IMR-90 (cell line): ENCODE measurements around the gene CROT. TPM values are rescaled to one million over a fixed set of nuclear protein-coding genes. Genes with fewer than 3 reads are reported as not detected.

Experiments used
- ATAC-seq: fragments of 200-7000 bp; cut with Tn5 transposase; 2 replicates; pipeline ENCODE4 v1.9.1; 2020; ENCODE audit warnings: low read depth, mild to moderate bottlenecking, moderate library complexity
- BruUV-seq: library from RNA; stranded (reverse); fragments of 400-500 nt; replicated peaks from 2 replicates; lab custom pipeline; 2021; lab: Mats Ljungman, UMichigan
- CTCF ChIA-PET: fragments of 300-600 bp; formaldehyde crosslinking; extraction: SDS; loops from one replicate; lab custom pipeline; 2021; ENCODE audit warnings: antibody characterized with exemption; lab: Yijun Ruan, JAX
- POLR2A ChIA-PET: fragments of 300-600 bp; sonication (Branson Sonifier 250); formaldehyde crosslinking; loops from one replicate; lab custom pipeline; 2022; ENCODE audit warnings: antibody characterized with exemption; ENCODE audit not compliant: unreplicated experiment; lab: Charles Lee
- DNase-seq: peaks from one replicate; pipeline ENCODE4 v3.0.0; 2013
- H2AFZ ChIP-seq: replicated peaks from 2 replicates; pipeline ENCODE3; 2013; ENCODE audit warnings: low read length, mild to moderate bottlenecking; ENCODE audit not compliant: poor library complexity
- H2AK5ac ChIP-seq: 2 replicates; pipeline ENCODE4 v1.6.1; 2013; ENCODE audit warnings: low read depth, low read length, inconsistent platforms
- H2AK9ac ChIP-seq: replicated peaks from 2 replicates; pipeline ENCODE3; 2013; ENCODE audit warnings: mild to moderate bottlenecking, low read depth, low read length, moderate library complexity; ENCODE audit not compliant: poor library complexity
- H2BK120ac ChIP-seq: 2 replicates; pipeline ENCODE4 v1.6.1; 2013; ENCODE audit warnings: low read depth, low read length, inconsistent platforms
- H2BK15ac ChIP-seq: 3 replicates; pipeline ENCODE4 v1.6.1; 2013; ENCODE audit warnings: low read depth, low read length, inconsistent platforms
- H2BK20ac ChIP-seq: 2 replicates; pipeline ENCODE4 v1.6.1; 2013; ENCODE audit warnings: low read depth, mild to moderate bottlenecking, inconsistent platforms, low read length, moderate library complexity
- H2BK5ac ChIP-seq: 2 replicates; pipeline ENCODE4 v1.6.1; 2013; ENCODE audit warnings: mild to moderate bottlenecking, low read depth, low read length, inconsistent platforms; ENCODE audit not compliant: poor library complexity, severe bottlenecking
- H3K14ac ChIP-seq: replicated peaks from 2 replicates; pipeline ENCODE4 v1.6.1; 2013; ENCODE audit warnings: low read depth, low read length, inconsistent platforms
- H3K18ac ChIP-seq: 2 replicates; pipeline ENCODE4 v1.6.1; 2013; ENCODE audit warnings: low read depth, low read length, control low read depth
- H3K23ac ChIP-seq: 2 replicates; pipeline ENCODE4 v1.6.1; 2013; ENCODE audit warnings: low read depth, low read length, inconsistent platforms
- H3K27ac ChIP-seq: 2 replicates; pipeline ENCODE4 v1.5.1; 2013; ENCODE audit warnings: mild to moderate bottlenecking, control low read depth, low read length; ENCODE audit not compliant: insufficient read depth
- H3K27me3 ChIP-seq: 2 replicates; pipeline ENCODE4 v1.6.1; 2013; ENCODE audit warnings: low read length; ENCODE audit not compliant: control insufficient read depth, insufficient read depth
- H3K36me3 ChIP-seq: 2 replicates; pipeline ENCODE4 v1.6.1; 2013; ENCODE audit warnings: low read length, mixed read lengths; ENCODE audit not compliant: control insufficient read depth, insufficient read depth
- H3K4ac ChIP-seq: 2 replicates; pipeline ENCODE4 v1.6.1; 2013; ENCODE audit warnings: low read depth, low read length, inconsistent platforms
- H3K4me1 ChIP-seq: 2 replicates; pipeline ENCODE4 v1.6.1; 2013; ENCODE audit warnings: low read length, mixed read lengths; ENCODE audit not compliant: control insufficient read depth, insufficient read depth
- H3K4me2 ChIP-seq: 2 replicates; pipeline ENCODE4 v1.6.1; 2013; ENCODE audit warnings: low read depth, mild to moderate bottlenecking, control low read depth, low read length, moderate library complexity
- H3K4me3 ChIP-seq: 2 replicates; pipeline ENCODE4 v1.5.1; 2013; ENCODE audit warnings: low read depth, mild to moderate bottlenecking, control low read depth, low read length, moderate library complexity; ENCODE audit not compliant: insufficient read depth
- H3K56ac ChIP-seq: 2 replicates; pipeline ENCODE4 v1.6.1; 2013; ENCODE audit warnings: low read length, inconsistent platforms; ENCODE audit not compliant: insufficient read depth; ENCODE audit errors: extremely low read depth
- H3K79me1 ChIP-seq, 2 experiments: 2 replicates each; pipeline ENCODE4 v1.6.1; 2013; ENCODE audit warnings: low read length in 2 of 2, inconsistent platforms in 1 of 2, low read depth in 1 of 2
- H3K9ac ChIP-seq: 2 replicates; pipeline ENCODE4 v1.6.1; 2013; ENCODE audit warnings: low read depth, low read length, control low read depth
- H3K9me1 ChIP-seq: 2 replicates; pipeline ENCODE4 v1.6.1; 2013; ENCODE audit warnings: low read length, inconsistent platforms; ENCODE audit not compliant: insufficient read depth
- H3K9me3 ChIP-seq: 2 replicates; pipeline ENCODE4 v1.6.1; 2013; ENCODE audit warnings: low read length; ENCODE audit not compliant: control insufficient read depth, insufficient read depth
- H4K20me1 ChIP-seq: 2 replicates; pipeline ENCODE4 v1.6.1; 2013; ENCODE audit warnings: low read length, inconsistent platforms; ENCODE audit not compliant: insufficient read depth
- H4K5ac ChIP-seq: 2 replicates; pipeline ENCODE4 v1.6.1; 2013; ENCODE audit warnings: mild to moderate bottlenecking, low read depth, low read length, control low read depth
- H4K8ac ChIP-seq, 2 experiments: 2 replicates each; pipeline ENCODE4 v1.6.1; 2013; ENCODE audit warnings: low read depth in 2 of 2, low read length in 2 of 2, control low read depth in 1 of 2, inconsistent platforms in 1 of 2
- H4K91ac ChIP-seq: 2 replicates; pipeline ENCODE4 v1.6.1; 2013; ENCODE audit warnings: low read depth, low read length, inconsistent platforms; ENCODE audit not compliant: insufficient read depth
- CEBPB ChIP-seq: IDR thresholded peaks from 2 replicates; pipeline ENCODE4 v1.6.1; 2012; ENCODE audit warnings: low read depth, low read length, improper control_type of control experiment
- CHD1 ChIP-seq: IDR thresholded peaks from 2 replicates; pipeline ENCODE4 v1.6.1; 2012; ENCODE audit warnings: low read depth, low read length, improper control_type of control experiment
- FOS ChIP-seq: fragments of 150-350 bp; IDR thresholded peaks from 2 replicates; pipeline ENCODE4 v1.6.1; 2016; ENCODE audit warnings: low read depth, low read length
- MAFK ChIP-seq: IDR thresholded peaks from 2 replicates; pipeline ENCODE4 v1.6.1; 2012; ENCODE audit warnings: low read depth, low read length, improper control_type of control experiment
- MAZ ChIP-seq: IDR thresholded peaks from 2 replicates; pipeline ENCODE4 v1.6.1; 2012; ENCODE audit warnings: low read depth, mild to moderate bottlenecking, low read length, improper control_type of control experiment, moderate library complexity, borderline replicate concordance
- MXI1 ChIP-seq: IDR thresholded peaks from 2 replicates; pipeline ENCODE4 v1.6.1; 2012; ENCODE audit warnings: low read depth, mild to moderate bottlenecking, low read length, moderate library complexity, borderline replicate concordance
- POLR2A ChIP-seq: IDR thresholded peaks from 2 replicates; pipeline ENCODE4 v1.6.1; 2012; ENCODE audit warnings: mild to moderate bottlenecking, low read depth, low read length
- SMC3 ChIP-seq: fragments of 150-350 bp; IDR thresholded peaks from 2 replicates; pipeline ENCODE4 v1.6.1; 2016; ENCODE audit warnings: low read depth, mild to moderate bottlenecking, antibody characterized with exemption, low read length, moderate library complexity
- WGBS, 2 experiments: methylation state at CpG; one replicate each; pipeline versions ENCODE4 v1.1.5 to v1.1.7; 2013; ENCODE audit warnings: missing lambda C conversion rate in 2 of 2; ENCODE audit not compliant: insufficient read length in 1 of 2; ENCODE audit errors: extremely low coverage in 2 of 2; 5-methylcytosine and 5-hydroxymethylcytosine counted together
- dilution Hi-C: fragments of 300-500 bp; cut with HindIII; formaldehyde crosslinking; loops from one replicate; pipeline ENCODE4 v1.14.3; 2018; ENCODE audit warnings: low sequenced_read_pairs; ENCODE audit not compliant: unreplicated experiment
- in situ Hi-C: fragments of 300-500 bp; cut with MboI; formaldehyde crosslinking; loops from 3 replicates; pipeline ENCODE4 v1.14.3; 2019; ENCODE audit warnings: low sequenced_read_pairs, inconsistent platforms, mixed read lengths
- intact Hi-C: fragments of 100-400 bp; cut with micrococcal nuclease; formaldehyde crosslinking; loops from 2 replicates; pipeline ENCODE4 v1.10.0; 2022
- polyA plus RNA-seq, 3 experiments: library from polyadenylated mRNA; depleted of rRNA; stranded (reverse); fragments of >200 nt; gene quantifications; 2 replicates each; pipeline ENCODE4 v1.2.3, GENCODE V29; 2012; ENCODE audit warnings: low replicate concordance in 1 of 3
- total RNA-seq: library from RNA; depleted of rRNA; stranded (reverse); fragments of >200 nt; gene quantifications from 2 replicates; pipeline ENCODE4 v1.2.3, GENCODE V29; 2012

CROT gene
- total and polyA plus RNA-seq, 2 of the 4 experiments (the other 2 are of a cell fraction): 7.5 to 10.0 TPM

- BruUV-seq: no TSS peak
- no peak for TF ChIP-seq SMC3
- TF ChIP-seq FOS: no peak
- TF ChIP-seq MAZ: no peak
- no peak for TF ChIP-seq POLR2A
- TF ChIP-seq CHD1: no peak
- TF ChIP-seq CEBPB: no peak
- no peak for TF ChIP-seq MXI1
- no peak for TF ChIP-seq MAFK
- dilution Hi-C loops: no loop called here
- no peak overlapping the region for H2BK120ac ChIP-seq
- peak overlapping the region; percentile 24; the same call in 1 of the 2 replicates for H3K4me2 ChIP-seq
- H4K8ac ChIP-seq: no peak overlapping the region
- no peak overlapping the region for H4K5ac ChIP-seq
- in situ Hi-C loops: no loop called here
- no peaks in the 10 kb centered on the region for H3K9me1 ChIP-seq
- intact Hi-C loops: loop anchor here (5.0 to 10.0 kb wide), 3 partner anchors 35 to 192 kb away; partner anchors contain the start of gene DMTF1
- no peak overlapping the region for H3K9ac ChIP-seq
- no peak overlapping the region for H3K14ac ChIP-seq
- H2AFZ ChIP-seq: no peak overlapping the region
- ChIA-PET CTCF (interaction anchor here (1.0 kb wide), 1 partner anchor 55 kb away, joined by 3 read pairs; no protein-coding TSS in a partner anchor), POLR2A (no interaction called here)
- H3K27me3 ChIP-seq: no peaks in the 10 kb centered on the region
- H4K20me1 ChIP-seq: no peaks in the 10 kb centered on the region
- H3K18ac ChIP-seq: no peak overlapping the region
- H3K4me3 ChIP-seq: no peak overlapping the region
- H3K36me3 ChIP-seq: peaks cover 19% of the 10 kb centered on the region
- no peak overlapping the region for H3K4ac ChIP-seq
- no peak overlapping the region for H2AK9ac ChIP-seq
- peaks cover 13 to 22% of the 10 kb centered on the region in 2 experiments for H3K79me1 ChIP-seq
- no peak overlapping the region for H2BK20ac ChIP-seq
- no peak overlapping the region for H4K91ac ChIP-seq
- no peak overlapping the region for H3K23ac ChIP-seq
- H3K4me1 ChIP-seq: 0 out of 2 replicates have a peak, but pooled peaks cover 1% of the 10 kb centered on the region
- no CpG with 5 or more reads among the region's 1 CpG for WGBS, 2 experiments
- H3K9me3 ChIP-seq: no peaks in the 10 kb centered on the region
- no peak overlapping the region for H3K56ac ChIP-seq
- no peak overlapping the region for H2BK5ac ChIP-seq
- ATAC-seq: no peak
- no peak for DNase-seq
- no peak overlapping the region for H2BK15ac ChIP-seq
- no peak overlapping the region for H3K27ac ChIP-seq
- H2AK5ac ChIP-seq: no peak overlapping the region
Measured at GRCh38 chr7:87347207-87347606, 1.7 kb downstream of the CROT start.
